ENCODE data around the gene LRRC70. TPM values are rescaled to one million over a fixed set of nuclear protein-coding genes. Genes with fewer than 3 reads are reported as not detected.

Gene LRRC70
- total RNA-seq, 1 donor from 2014 or later: 1.1 TPM

DNA sequence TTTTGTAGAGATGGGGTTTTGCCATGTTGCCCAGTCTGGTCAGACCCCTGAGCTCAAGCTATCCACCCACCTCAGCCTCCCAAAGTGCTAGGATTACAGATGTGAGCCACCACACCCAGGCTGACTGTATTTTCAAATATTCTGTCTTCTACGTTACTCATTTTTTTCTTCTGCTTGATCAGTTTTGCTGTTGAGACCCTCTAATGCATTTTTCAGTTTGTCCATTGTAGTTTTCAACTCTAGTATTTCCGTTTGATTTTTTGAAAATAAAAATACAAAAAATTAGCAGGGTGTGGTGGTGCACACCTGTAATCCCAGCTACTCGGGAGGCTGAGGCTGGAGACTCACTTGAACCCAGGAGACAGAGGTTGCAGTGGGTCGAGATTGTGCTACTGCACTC, 10.5 kb upstream of the LRRC70 start:
- no peaks in the 10 kb centered on the region for H3K9me3 Mint-ChIP-seq
- H3K27me3 Mint-ChIP-seq: no peaks in the 10 kb centered on the region
- no peaks in the 10 kb centered on the region for H3K4me1 Mint-ChIP-seq (ENCODE audit: unreplicated experiment)
- TF ChIP-seq, protein P1, sequence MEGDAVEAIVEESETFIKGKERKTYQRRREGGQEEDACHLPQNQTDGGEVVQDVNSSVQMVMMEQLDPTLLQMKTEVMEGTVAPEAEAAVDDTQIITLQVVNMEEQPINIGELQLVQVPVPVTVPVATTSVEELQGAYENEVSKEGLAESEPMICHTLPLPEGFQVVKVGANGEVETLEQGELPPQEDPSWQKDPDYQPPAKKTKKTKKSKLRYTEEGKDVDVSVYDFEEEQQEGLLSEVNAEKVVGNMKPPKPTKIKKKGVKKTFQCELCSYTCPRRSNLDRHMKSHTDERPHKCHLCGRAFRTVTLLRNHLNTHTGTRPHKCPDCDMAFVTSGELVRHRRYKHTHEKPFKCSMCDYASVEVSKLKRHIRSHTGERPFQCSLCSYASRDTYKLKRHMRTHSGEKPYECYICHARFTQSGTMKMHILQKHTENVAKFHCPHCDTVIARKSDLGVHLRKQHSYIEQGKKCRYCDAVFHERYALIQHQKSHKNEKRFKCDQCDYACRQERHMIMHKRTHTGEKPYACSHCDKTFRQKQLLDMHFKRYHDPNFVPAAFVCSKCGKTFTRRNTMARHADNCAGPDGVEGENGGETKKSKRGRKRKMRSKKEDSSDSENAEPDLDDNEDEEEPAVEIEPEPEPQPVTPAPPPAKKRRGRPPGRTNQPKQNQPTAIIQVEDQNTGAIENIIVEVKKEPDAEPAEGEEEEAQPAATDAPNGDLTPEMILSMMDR (conservative IDR thresholded peaks at IDR 0.05): no peak
- peaks cover 41% of the 10 kb centered on the region for H3K36me3 Mint-ChIP-seq
- no peak overlapping the region for H3K27ac Mint-ChIP-seq
- no peak for DNase-seq (ENCODE audit: extremely low spot score, unreplicated experiment)
- H3K4me3 Mint-ChIP-seq: no peak overlapping the region

DNA sequence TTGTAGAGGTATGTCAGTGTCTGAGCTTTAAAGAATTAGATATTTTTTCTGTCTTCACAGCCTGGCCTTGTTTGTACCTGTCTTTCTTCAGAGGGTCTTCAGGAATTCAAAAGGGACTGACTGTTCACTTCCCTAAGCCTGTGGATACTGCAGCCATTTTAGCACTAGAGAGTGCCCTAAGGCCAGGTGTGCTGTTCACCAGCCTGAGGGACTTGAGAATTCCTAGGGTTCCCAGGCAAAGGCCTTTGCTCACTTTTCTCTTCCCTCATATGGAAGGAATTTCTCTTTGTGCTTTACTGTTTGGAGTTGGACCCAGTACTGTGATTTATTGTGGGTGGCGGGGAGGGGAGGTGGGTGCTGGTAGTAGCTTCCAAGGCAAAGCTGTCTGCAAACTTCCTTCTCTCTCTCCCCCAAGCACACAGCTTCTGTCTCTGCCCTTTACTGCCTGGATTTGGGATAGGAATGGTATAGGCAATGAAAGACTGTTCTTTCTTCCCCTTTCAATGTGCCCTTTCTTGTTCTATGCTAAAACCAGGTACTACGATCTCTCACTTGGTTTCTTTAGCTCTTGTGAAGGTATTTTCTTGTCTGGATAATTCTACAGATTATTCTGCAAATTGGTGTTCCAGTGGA, 9.7 kb upstream of the LRRC70 start:
- DNase-seq (ENCODE audit: extremely low spot score, unreplicated experiment): no peak
- Mint-ChIP-seq H3K9me3 (no peaks in the 10 kb centered on the region), H3K36me3 (peaks cover 41% of the 10 kb centered on the region), H3K4me3 (no peak overlapping the region), H3K27me3 (no peaks in the 10 kb centered on the region), H3K27ac (no peak overlapping the region), H3K4me1 (ENCODE audit: unreplicated experiment) (no peaks in the 10 kb centered on the region)
- TF ChIP-seq, protein P1 (conservative IDR thresholded peaks at IDR 0.05): no peak

DNA sequence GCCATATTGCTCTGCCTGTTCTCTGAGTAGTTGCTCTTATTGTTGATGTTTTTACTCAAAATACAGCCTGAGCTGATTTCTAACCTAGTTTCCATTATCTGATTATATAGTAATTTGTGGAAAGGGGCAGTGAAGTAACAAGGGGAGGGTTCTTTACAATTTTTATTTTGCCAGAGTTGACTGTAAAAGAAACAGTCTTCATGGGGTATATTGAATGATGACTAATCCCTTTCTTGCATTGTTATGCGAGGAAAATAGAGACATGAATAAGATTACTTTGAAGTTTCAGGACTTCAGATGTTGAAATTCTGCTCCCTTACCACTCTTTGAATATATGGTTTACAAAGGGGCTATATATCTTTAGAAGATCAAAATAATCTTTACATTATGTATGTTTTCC, 9.1 kb upstream of the LRRC70 start:
- H3K4me1 Mint-ChIP-seq (ENCODE audit: unreplicated experiment): peaks cover under 1% of the 10 kb centered on the region
- no peak overlapping the region for H3K4me3 Mint-ChIP-seq
- no peaks in the 10 kb centered on the region for H3K9me3 Mint-ChIP-seq
- H3K27me3 Mint-ChIP-seq: no peaks in the 10 kb centered on the region
- H3K27ac Mint-ChIP-seq: no peak overlapping the region
- H3K36me3 Mint-ChIP-seq: peaks cover 43% of the 10 kb centered on the region
- no peak for DNase-seq (ENCODE audit: extremely low spot score, unreplicated experiment)
- TF ChIP-seq, protein P1 (conservative IDR thresholded peaks at IDR 0.05): no peak

DNA sequence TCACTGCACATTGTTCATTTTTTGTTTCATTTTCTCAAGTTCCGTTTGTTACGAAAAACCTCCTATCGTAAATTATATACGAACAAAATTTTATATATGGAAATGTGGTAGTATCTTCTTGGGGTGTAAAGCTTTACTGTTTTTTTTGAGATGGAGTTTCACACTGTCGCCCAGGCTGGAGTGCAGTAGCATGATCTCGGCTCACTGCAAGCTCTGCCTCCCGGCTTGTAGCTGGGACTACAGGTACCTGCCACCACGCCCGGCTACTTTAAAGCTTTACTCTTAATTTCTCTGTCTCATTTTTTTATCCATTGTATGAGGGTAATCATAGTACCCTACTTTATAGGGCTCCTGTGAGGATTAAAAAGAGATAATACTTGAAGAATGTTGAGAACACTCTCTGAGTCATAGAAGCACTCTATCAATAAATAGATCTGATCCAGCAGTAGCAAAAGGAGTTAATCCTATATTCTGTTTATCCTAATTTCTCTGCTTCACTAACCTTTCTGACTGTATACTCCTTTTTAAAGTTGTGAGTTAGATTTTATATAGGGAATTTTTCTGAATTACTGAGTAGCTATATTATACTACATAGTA, 5.6 kb upstream of the LRRC70 start:
- Mint-ChIP-seq H3K27ac (no peak overlapping the region), H3K36me3 (peaks cover 16% of the 10 kb centered on the region), H3K27me3 (no peaks in the 10 kb centered on the region), H3K4me3 (no peak overlapping the region), H3K9me3 (no peaks in the 10 kb centered on the region), H3K4me1 (ENCODE audit: unreplicated experiment) (peaks cover 4% of the 10 kb centered on the region)
- TF ChIP-seq, protein P1 (conservative IDR thresholded peaks at IDR 0.05): no peak
- DNase-seq (ENCODE audit: extremely low spot score, unreplicated experiment): no peak

DNA sequence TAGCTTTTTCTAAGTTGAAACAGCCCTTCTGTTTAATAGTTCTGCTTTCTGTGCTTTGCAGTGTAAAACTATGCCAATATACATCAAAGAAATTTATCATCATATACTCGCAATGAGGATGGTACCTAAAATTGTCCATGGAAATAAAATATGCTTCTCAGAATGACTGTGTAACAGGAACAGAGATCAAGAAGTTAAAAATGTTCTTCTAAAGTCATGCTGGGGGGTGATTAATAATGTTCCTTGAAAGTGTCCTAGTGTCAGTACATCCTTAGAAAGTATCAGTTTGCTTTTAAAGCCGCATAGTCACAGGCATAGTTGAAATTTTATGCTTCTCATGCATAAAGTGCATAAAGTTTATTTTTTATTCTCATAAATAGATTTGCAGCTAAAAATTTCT, 4.0 kb upstream of the LRRC70 start:
- peaks cover 3% of the 10 kb centered on the region for H3K36me3 Mint-ChIP-seq
- TF ChIP-seq, protein P1 (conservative IDR thresholded peaks at IDR 0.05): no peak
- H3K27ac Mint-ChIP-seq: no peak overlapping the region
- H3K9me3 Mint-ChIP-seq: no peaks in the 10 kb centered on the region
- no peak for DNase-seq (ENCODE audit: extremely low spot score, unreplicated experiment)
- H3K4me1 Mint-ChIP-seq (ENCODE audit: unreplicated experiment): peaks cover 8% of the 10 kb centered on the region
- no peak overlapping the region for H3K4me3 Mint-ChIP-seq
- no peaks in the 10 kb centered on the region for H3K27me3 Mint-ChIP-seq

Data from type B pancreatic cell (in vitro differentiated cells).